ENCODE results near the gene NR1H2.

Gene NR1H2

GRCh38 chr19:50379602-50380001 is 3.3 kb downstream of the NR1H2 start:
- DNase-seq (ENCODE audit: low spot score): no peak
- no peak for TF ChIP-seq CTCF (IDR thresholded peaks at IDR 0.05; ENCODE audit: extremely low read depth, insufficient read depth, missing control alignments)
- in situ Hi-C loops (cut with MboI; ENCODE audit: low pct_unique_long_range_greater_than_20kb, low sequenced_read_pairs, unreplicated experiment): no loop called here

GRCh38 chr19:50380137-50380536 is 3.9 kb downstream of the NR1H2 start:
- TF ChIP-seq CTCF (IDR thresholded peaks at IDR 0.05; ENCODE audit: extremely low read depth, insufficient read depth, missing control alignments): no peak
- DNase-seq (ENCODE audit: low spot score): no peak
- in situ Hi-C loops (cut with MboI; ENCODE audit: low pct_unique_long_range_greater_than_20kb, low sequenced_read_pairs, unreplicated experiment): no loop called here

- no peak for DNase-seq (ENCODE audit: low spot score)
- no peak for TF ChIP-seq CTCF (IDR thresholded peaks at IDR 0.05; ENCODE audit: extremely low read depth, insufficient read depth, missing control alignments)
- in situ Hi-C loops (cut with MboI; ENCODE audit: low pct_unique_long_range_greater_than_20kb, low sequenced_read_pairs, unreplicated experiment): no loop called here
These were observed 4.5 kb downstream of the NR1H2 start for GRCh38 chr19:50380751-50381151.

- in situ Hi-C loops (cut with MboI; ENCODE audit: low pct_unique_long_range_greater_than_20kb, low sequenced_read_pairs, unreplicated experiment): no loop called here
- TF ChIP-seq CTCF (IDR thresholded peaks at IDR 0.05; ENCODE audit: extremely low read depth, insufficient read depth, missing control alignments): no peak
- DNase-seq (ENCODE audit: low spot score): no peak
These were observed 5.8 kb downstream of the NR1H2 start for GRCh38 chr19:50381881-50382729.

- DNase-seq (ENCODE audit: low spot score): no peak
- in situ Hi-C loops (cut with MboI; ENCODE audit: low pct_unique_long_range_greater_than_20kb, low sequenced_read_pairs, unreplicated experiment): no loop called here
- no peak for TF ChIP-seq CTCF (IDR thresholded peaks at IDR 0.05; ENCODE audit: extremely low read depth, insufficient read depth, missing control alignments)
These were observed 7.0 kb downstream of the NR1H2 start for GRCh38 chr19:50383001-50383851.

GRCh38 chr19:50383852-50384684 is 7.8 kb downstream of the NR1H2 start, which contains the start of gene POLD1:
POLD1 (plus strand) TSS chr19:50384347; CDS start chr19:50398852, 14,505 bp downstream.
- TF ChIP-seq CTCF (IDR thresholded peaks at IDR 0.05; ENCODE audit: extremely low read depth, insufficient read depth, missing control alignments): no peak
- peak; percentile 100 for DNase-seq (ENCODE audit: low spot score)
- in situ Hi-C loops (cut with MboI; ENCODE audit: low pct_unique_long_range_greater_than_20kb, low sequenced_read_pairs, unreplicated experiment): no loop called here

All from GM13977 (cell line).